Stimulated activated CD4-positive, alpha-beta T cell treated with anti-CD3 and anti-CD28 coated beads, TNF-alpha, amount 100 ng/mL, for 48 hours (primary cell): Measurements from ENCODE around the gene SLC9A6.
"Not testable (repeated sequence)": the region's sequence is repeated elsewhere in the genome, so short reads cannot be mapped to it uniquely, and the experiment has no call there.

ENCODE experiments used
- DNase-seq, 3 donors: peaks; one replicate each; pipeline ENCODE4 v3.0.0-alpha.2; 2020; ENCODE audit warnings: low read depth in 3 of 3

SLC9A6 gene

GRCh38 chrX:136063340-136064079 lies 78.3 kb downstream of the SLC9A6 start:
- no peak for DNase-seq

GRCh38 chrX:136064661-136065043 lies 79.4 kb downstream of the SLC9A6 start:
- no peak for DNase-seq

GRCh38 chrX:136065044-136065671 lies 79.9 kb downstream of the SLC9A6 start:
- DNase-seq: no peak

GRCh38 chrX:136067097-136067496 lies 81.9 kb downstream of the SLC9A6 start:
- no peak for DNase-seq

GRCh38 chrX:136067966-136068365 lies 82.7 kb downstream of the SLC9A6 start:
- no peak for DNase-seq

- DNase-seq: no peak
Observed at GRCh38 chrX:136076942-136077341, 91.7 kb downstream of the SLC9A6 start.

- no peak for DNase-seq
Observed at GRCh38 chrX:136080766-136081165, 95.5 kb downstream of the SLC9A6 start.

GRCh38 chrX:136086521-136086920 lies 101.3 kb downstream of the SLC9A6 start:
- DNase-seq: no peak

- DNase-seq: not testable (repeated sequence)
Observed at GRCh38 chrX:136091898-136092297, 106.7 kb downstream of the SLC9A6 start.

GRCh38 chrX:136094962-136095361 lies 109.7 kb downstream of the SLC9A6 start:
- DNase-seq: no peak
